ENCODE results near the gene AMMECR1L. TPM values are rescaled to one million over a fixed set of nuclear protein-coding genes. Genes with fewer than 3 reads are reported as not detected.
"Not testable (repeated sequence)": the region's sequence is repeated elsewhere in the genome, so short reads cannot be mapped to it uniquely, and the experiment has no call there.

Gene AMMECR1L
- total RNA-seq, 1 donor from 2014 or later: 25.2 TPM

DNA sequence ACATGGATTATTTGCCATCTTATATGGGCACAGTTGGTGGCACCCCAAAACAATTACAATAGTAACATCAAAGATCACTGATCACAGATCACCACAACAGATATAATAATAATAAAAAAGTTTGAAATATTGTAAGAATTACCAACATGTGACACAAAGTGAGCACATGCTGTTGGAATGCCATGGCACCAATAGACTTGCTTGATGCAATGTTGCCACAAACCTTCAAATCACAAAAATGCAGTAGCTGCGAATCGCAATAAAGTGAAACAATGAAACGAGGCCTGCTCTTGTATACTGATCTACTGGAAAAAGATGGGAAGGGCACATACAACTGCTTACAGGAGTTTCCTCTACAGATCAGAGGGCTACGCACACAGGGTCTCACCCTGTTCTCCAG, 32.2 kb upstream of the AMMECR1L start:
- no peaks in the 10 kb centered on the region for H3K36me3 Mint-ChIP-seq (ENCODE audit: unreplicated experiment)
- TF ChIP-seq, protein P1, sequence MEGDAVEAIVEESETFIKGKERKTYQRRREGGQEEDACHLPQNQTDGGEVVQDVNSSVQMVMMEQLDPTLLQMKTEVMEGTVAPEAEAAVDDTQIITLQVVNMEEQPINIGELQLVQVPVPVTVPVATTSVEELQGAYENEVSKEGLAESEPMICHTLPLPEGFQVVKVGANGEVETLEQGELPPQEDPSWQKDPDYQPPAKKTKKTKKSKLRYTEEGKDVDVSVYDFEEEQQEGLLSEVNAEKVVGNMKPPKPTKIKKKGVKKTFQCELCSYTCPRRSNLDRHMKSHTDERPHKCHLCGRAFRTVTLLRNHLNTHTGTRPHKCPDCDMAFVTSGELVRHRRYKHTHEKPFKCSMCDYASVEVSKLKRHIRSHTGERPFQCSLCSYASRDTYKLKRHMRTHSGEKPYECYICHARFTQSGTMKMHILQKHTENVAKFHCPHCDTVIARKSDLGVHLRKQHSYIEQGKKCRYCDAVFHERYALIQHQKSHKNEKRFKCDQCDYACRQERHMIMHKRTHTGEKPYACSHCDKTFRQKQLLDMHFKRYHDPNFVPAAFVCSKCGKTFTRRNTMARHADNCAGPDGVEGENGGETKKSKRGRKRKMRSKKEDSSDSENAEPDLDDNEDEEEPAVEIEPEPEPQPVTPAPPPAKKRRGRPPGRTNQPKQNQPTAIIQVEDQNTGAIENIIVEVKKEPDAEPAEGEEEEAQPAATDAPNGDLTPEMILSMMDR (IDR thresholded peaks at IDR 0.05; ENCODE audit: partially characterized antibody, unreplicated experiment): no peak
- no peak overlapping the region for H3K27ac Mint-ChIP-seq (ENCODE audit: unreplicated experiment)
- no peak for DNase-seq
- H3K9me3 Mint-ChIP-seq (ENCODE audit: unreplicated experiment): peaks cover 2% of the 10 kb centered on the region
- no peak overlapping the region for H3K4me3 Mint-ChIP-seq (ENCODE audit: unreplicated experiment)
- no peaks in the 10 kb centered on the region for H3K27me3 Mint-ChIP-seq (ENCODE audit: unreplicated experiment)
- no peaks in the 10 kb centered on the region for H3K4me1 Mint-ChIP-seq (ENCODE audit: low read depth, unreplicated experiment)

DNA sequence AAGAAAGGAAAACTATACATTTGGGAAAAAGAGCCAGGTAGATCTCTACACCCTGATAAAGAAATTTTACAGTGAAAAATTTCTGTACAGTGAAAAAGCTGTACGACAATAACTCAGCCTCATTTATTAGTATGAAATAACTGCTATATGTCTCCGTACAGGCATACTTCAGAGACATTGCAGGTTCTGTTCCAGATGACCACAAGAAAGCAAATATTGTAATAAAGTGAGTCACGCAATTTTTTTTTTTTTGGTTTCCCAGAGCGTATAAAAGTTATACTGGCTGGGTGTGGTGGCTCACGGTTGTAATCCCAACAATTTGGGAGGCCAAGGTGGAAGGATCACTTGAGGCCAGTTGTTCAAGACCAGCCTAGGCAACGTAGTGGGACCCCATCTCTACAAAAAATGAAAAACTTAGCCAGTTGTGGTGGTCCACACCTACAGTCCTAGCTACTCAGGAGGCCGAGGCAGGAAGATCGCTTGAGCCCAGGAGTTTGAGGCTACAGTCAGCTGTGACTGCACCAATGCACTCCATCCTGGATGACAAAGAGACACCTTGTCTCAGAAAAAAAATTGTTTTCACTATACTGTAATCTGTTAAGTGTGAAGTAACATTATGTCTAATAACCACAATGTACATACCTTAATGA, 28.2 kb upstream of the AMMECR1L start:
- TF ChIP-seq, protein P1 (IDR thresholded peaks at IDR 0.05; ENCODE audit: partially characterized antibody, unreplicated experiment): no peak
- Mint-ChIP-seq H3K27ac (ENCODE audit: unreplicated experiment) (no peak overlapping the region), H3K27me3 (ENCODE audit: unreplicated experiment) (no peaks in the 10 kb centered on the region), H3K4me1 (ENCODE audit: low read depth, unreplicated experiment) (no peaks in the 10 kb centered on the region), H3K4me3 (ENCODE audit: unreplicated experiment) (no peak overlapping the region), H3K9me3 (ENCODE audit: unreplicated experiment) (peaks cover under 1% of the 10 kb centered on the region), H3K36me3 (ENCODE audit: unreplicated experiment) (no peaks in the 10 kb centered on the region)
- DNase-seq: no peak

DNA sequence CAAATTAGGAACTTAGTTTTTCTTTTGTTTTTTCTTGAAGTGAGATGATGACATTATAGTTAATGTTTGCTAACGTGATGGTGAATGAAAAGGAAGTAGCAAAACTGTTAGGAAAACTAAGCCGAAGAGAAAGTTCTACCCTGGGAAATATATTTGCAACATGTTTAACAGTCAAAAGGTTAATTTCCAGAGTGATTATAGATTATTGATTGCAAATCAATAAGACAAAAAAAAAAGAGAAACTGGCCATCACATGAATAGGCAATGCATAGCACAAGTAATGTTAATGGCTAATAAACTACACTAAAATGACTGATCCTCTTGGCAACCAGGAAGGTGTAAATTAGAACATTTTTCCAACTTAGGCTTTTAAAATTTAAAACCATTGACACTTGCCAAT, 26.0 kb upstream of the AMMECR1L start:
- H3K27ac Mint-ChIP-seq (ENCODE audit: unreplicated experiment): no peak overlapping the region
- H3K4me3 Mint-ChIP-seq (ENCODE audit: unreplicated experiment): no peak overlapping the region
- H3K36me3 Mint-ChIP-seq (ENCODE audit: unreplicated experiment): no peaks in the 10 kb centered on the region
- no peaks in the 10 kb centered on the region for H3K9me3 Mint-ChIP-seq (ENCODE audit: unreplicated experiment)
- H3K27me3 Mint-ChIP-seq (ENCODE audit: unreplicated experiment): peaks cover 3% of the 10 kb centered on the region
- TF ChIP-seq, protein P1 (IDR thresholded peaks at IDR 0.05; ENCODE audit: partially characterized antibody, unreplicated experiment): no peak
- no peak for DNase-seq
- H3K4me1 Mint-ChIP-seq (ENCODE audit: low read depth, unreplicated experiment): no peaks in the 10 kb centered on the region

DNA sequence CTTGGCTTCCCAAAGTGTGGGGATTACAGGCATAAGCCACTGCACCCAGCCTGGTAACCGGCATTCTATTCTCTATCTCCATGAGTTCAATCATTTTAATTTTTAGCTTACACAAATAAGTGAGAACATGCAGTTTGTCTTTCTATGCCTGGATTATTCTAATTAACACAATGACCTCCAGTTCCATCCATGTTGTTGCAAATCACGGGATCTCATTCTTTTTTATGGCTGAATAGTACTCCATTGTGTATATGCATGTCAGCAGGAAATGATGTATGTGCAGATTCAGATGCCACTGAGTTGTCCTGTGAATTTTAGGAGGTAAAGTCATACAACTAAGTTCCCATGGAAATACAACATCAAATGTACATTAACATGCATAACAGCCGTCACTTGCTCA, 24.7 kb upstream of the AMMECR1L start:
- TF ChIP-seq, protein P1 (IDR thresholded peaks at IDR 0.05; ENCODE audit: partially characterized antibody, unreplicated experiment): no peak
- no peak for DNase-seq
- no peak overlapping the region for H3K27ac Mint-ChIP-seq (ENCODE audit: unreplicated experiment)
- no peaks in the 10 kb centered on the region for H3K4me1 Mint-ChIP-seq (ENCODE audit: low read depth, unreplicated experiment)
- no peak overlapping the region for H3K4me3 Mint-ChIP-seq (ENCODE audit: unreplicated experiment)
- H3K36me3 Mint-ChIP-seq (ENCODE audit: unreplicated experiment): no peaks in the 10 kb centered on the region
- no peaks in the 10 kb centered on the region for H3K9me3 Mint-ChIP-seq (ENCODE audit: unreplicated experiment)
- H3K27me3 Mint-ChIP-seq (ENCODE audit: unreplicated experiment): peaks cover 3% of the 10 kb centered on the region

DNA sequence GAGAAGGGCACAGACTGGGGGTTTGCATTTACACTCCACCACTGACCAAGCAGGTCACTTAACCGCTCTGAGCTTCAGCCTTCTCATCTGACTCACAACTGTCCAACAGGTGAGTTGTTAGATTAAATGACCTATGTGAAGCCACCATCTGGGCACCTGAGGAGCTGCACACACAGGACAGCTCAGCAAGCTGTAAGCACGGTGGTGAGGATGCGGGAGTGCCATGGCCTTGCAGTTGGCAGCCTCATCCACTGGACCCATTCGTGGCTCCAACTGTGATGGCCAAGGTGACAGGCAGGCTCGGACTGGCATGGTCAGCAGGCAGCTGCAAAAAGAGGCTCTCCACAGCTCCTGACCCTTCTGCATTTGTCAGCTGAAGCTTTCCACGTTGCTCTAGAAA, 23.3 kb upstream of the AMMECR1L start:
- TF ChIP-seq, protein P1 (IDR thresholded peaks at IDR 0.05; ENCODE audit: partially characterized antibody, unreplicated experiment): no peak
- no peak overlapping the region for H3K4me3 Mint-ChIP-seq (ENCODE audit: unreplicated experiment)
- no peaks in the 10 kb centered on the region for H3K36me3 Mint-ChIP-seq (ENCODE audit: unreplicated experiment)
- H3K27ac Mint-ChIP-seq (ENCODE audit: unreplicated experiment): no peak overlapping the region
- DNase-seq: no peak
- H3K9me3 Mint-ChIP-seq (ENCODE audit: unreplicated experiment): no peaks in the 10 kb centered on the region
- no peaks in the 10 kb centered on the region for H3K4me1 Mint-ChIP-seq (ENCODE audit: low read depth, unreplicated experiment)
- peaks cover 3% of the 10 kb centered on the region for H3K27me3 Mint-ChIP-seq (ENCODE audit: unreplicated experiment)

DNA sequence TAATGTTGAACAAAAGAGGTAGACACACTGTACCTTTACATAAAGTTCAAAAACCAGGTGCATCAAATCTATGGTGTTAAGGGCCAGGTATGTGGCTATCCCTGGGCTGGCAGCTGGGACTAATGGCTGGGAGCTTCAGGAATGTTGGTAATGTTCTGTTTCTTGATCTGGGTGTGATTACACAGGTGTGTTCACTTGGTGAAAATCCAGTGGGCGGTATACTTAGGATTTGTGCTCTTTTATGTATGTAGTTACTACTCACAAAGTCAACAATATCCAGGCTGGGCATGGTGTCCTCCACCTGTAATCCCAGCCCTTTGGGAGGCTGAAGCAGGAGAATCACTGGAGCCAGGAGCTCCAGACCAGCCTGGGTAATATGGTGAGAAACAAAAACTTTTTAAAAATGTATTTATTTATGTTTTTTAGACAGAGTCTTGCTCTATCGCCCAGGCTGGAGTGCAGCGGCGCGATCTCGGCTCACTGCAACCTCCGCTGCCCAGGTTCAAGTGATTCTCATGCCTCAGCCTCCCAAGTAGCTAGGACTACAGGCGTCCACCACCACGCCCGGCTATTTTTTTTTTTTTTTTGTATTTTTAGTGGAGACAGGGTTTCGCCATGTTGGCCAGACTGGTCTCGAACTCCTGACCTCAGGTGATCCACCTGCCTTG, 22.1 kb upstream of the AMMECR1L start:
- H3K4me3 Mint-ChIP-seq (ENCODE audit: unreplicated experiment); H3K36me3 Mint-ChIP-seq (ENCODE audit: unreplicated experiment); H3K27me3 Mint-ChIP-seq (ENCODE audit: unreplicated experiment); H3K4me1 Mint-ChIP-seq (ENCODE audit: low read depth, unreplicated experiment); H3K27ac Mint-ChIP-seq (ENCODE audit: unreplicated experiment); H3K9me3 Mint-ChIP-seq (ENCODE audit: unreplicated experiment); DNase-seq: not testable (repeated sequence)
